A549 (cell line): ENCODE data around the gene FARSB.

ENCODE experiments used
- CTCF ChIP-seq: fragments of >200 bp; sonication (Bioruptor Twin); formaldehyde crosslinking; IDR thresholded peaks from 3 replicates; pipeline ENCODE4 v1.5.1; 2016
- EP300 ChIP-seq, 2 experiments: fragments of >200 bp; sonication (Bioruptor Twin); formaldehyde crosslinking; IDR thresholded peaks; 2 replicates in 1 of 2; 3 replicates in 1 of 2; pipeline ENCODE4 v1.6.1; 2016 to 2017
- HOXB13 ChIP-seq: fragments of 250-450 bp; sonication (Bioruptor Pico); IDR thresholded peaks from 2 replicates; pipeline ENCODE4 v1.5.0; 2020; ENCODE audit warnings: low read depth, mild to moderate bottlenecking, moderate library complexity
- MAX ChIP-seq: IDR thresholded peaks from 2 replicates; pipeline ENCODE4 v1.6.1; 2012
- PHF8 ChIP-seq: fragments of 200-600 bp; sonication (generic); IDR thresholded peaks from 2 replicates; pipeline ENCODE4 v1.6.1; 2016; ENCODE audit warnings: low read depth, mild to moderate bottlenecking, antibody characterized with exemption, moderate library complexity, borderline replicate concordance
- POLR2A ChIP-seq: IDR thresholded peaks from 2 replicates; pipeline ENCODE4 v1.6.1; 2012; ENCODE audit warnings: mild to moderate bottlenecking, low read length
- RAD21 ChIP-seq, 2 experiments: fragments of >200 bp in 1 of 2; sonication (Bioruptor Twin) in 1 of 2; formaldehyde crosslinking in 1 of 2; IDR thresholded peaks in 1 of 2; conservative IDR thresholded peaks in 1 of 2; 2 replicates in 1 of 2; 3 replicates in 1 of 2; pipeline ENCODE4 v1.6.1; 2012 to 2018; ENCODE audit warnings: inconsistent platforms in 1 of 2
- REST ChIP-seq: fragments of 200-600 bp; sonication (generic); IDR thresholded peaks from 2 replicates; pipeline ENCODE4 v1.6.1; 2016; ENCODE audit warnings: antibody characterized with exemption, mild to moderate bottlenecking, moderate library complexity
- RNF2 ChIP-seq: fragments of 200-600 bp; sonication (generic); IDR thresholded peaks from 2 replicates; pipeline ENCODE4 v1.6.1; 2016; ENCODE audit warnings: low read depth, mild to moderate bottlenecking, antibody characterized with exemption, moderate library complexity, borderline replicate concordance
- ZNF302 ChIP-seq: fragments of 250-450 bp; sonication (Bioruptor Pico); IDR thresholded peaks from 2 replicates; pipeline ENCODE4 v1.9.0; 2021; ENCODE audit warnings: inconsistent platforms, mild to moderate bottlenecking, moderate library complexity

GRCh38 chr2:222609381-222609780 lies 46.5 kb downstream of the FARSB start:
- TF ChIP-seq CTCF (no peak), HOXB13 (CRISPR knock-in tag) (no peak), PHF8 (no peak), POLR2A (no peak), MAX (no peak), ZNF302 (CRISPR knock-in tag) (no peak), EP300 (IDR thresholded peaks at IDR 0.05) (no peak), RNF2 (no peak), RAD21 (conservative IDR thresholded peaks at IDR 0.05 in 1 of 2, IDR thresholded peaks at IDR 0.05 in 1 of 2) (no peak), REST (no peak)
